Measurements from ENCODE around the gene TNNI2.
"Not testable (repeated sequence)": the region's sequence is repeated elsewhere in the genome, so short reads cannot be mapped to it uniquely, and the experiment has no call there.

The TNNI2 gene

GRCh38 chr11:1838426-1839144 lies at the start of gene TNNI2:
TNNI2 (plus strand) TSS chr11:1838981; CDS start chr11:1839697, 716 bp downstream.
- DNase-seq: no peak

- no peak for DNase-seq
Measured at GRCh38 chr11:1791912-1792311, 46.9 kb upstream of the TNNI2 start.

- DNase-seq: no peak
Measured at GRCh38 chr11:1792461-1792860, 46.3 kb upstream of the TNNI2 start.

GRCh38 chr11:1793081-1793480 lies 45.7 kb upstream of the TNNI2 start:
- DNase-seq: no peak

GRCh38 chr11:1796413-1797011 lies 42.3 kb upstream of the TNNI2 start:
- no peak for DNase-seq

- DNase-seq: no peak
Measured at GRCh38 chr11:1797391-1798125, 41.2 kb upstream of the TNNI2 start.

- no peak for DNase-seq
Measured at GRCh38 chr11:1803246-1803645, 35.5 kb upstream of the TNNI2 start.

- not testable (repeated sequence) for DNase-seq
Measured at GRCh38 chr11:1803835-1804519, 34.8 kb upstream of the TNNI2 start.

- DNase-seq: no peak
Measured at GRCh38 chr11:1805525-1805924, 33.3 kb upstream of the TNNI2 start.

- no peak for DNase-seq
Measured at GRCh38 chr11:1807264-1807995, 31.4 kb upstream of the TNNI2 start.

GRCh38 chr11:1810761-1811160 lies 28.0 kb upstream of the TNNI2 start:
- DNase-seq: no peak

GRCh38 chr11:1812274-1812673 lies 26.5 kb upstream of the TNNI2 start:
- DNase-seq: no peak

GRCh38 chr11:1812801-1813200 lies 26.0 kb upstream of the TNNI2 start:
- DNase-seq: no peak

GRCh38 chr11:1813356-1813755 lies 25.4 kb upstream of the TNNI2 start:
- DNase-seq: not testable (repeated sequence)

GRCh38 chr11:1814691-1815090 lies 24.1 kb upstream of the TNNI2 start:
- DNase-seq: no peak

- no peak for DNase-seq
Measured at GRCh38 chr11:1815311-1815710, 23.5 kb upstream of the TNNI2 start.

GRCh38 chr11:1815751-1816150 lies 23.0 kb upstream of the TNNI2 start:
- DNase-seq: no peak

- no peak for DNase-seq
Measured at GRCh38 chr11:1817000-1817399, 21.8 kb upstream of the TNNI2 start.

GRCh38 chr11:1817511-1817910 lies 21.3 kb upstream of the TNNI2 start:
- DNase-seq: no peak

- DNase-seq: no peak
Measured at GRCh38 chr11:1819074-1819473, 19.7 kb upstream of the TNNI2 start.

GRCh38 chr11:1820463-1821325 lies 18.1 kb upstream of the TNNI2 start:
- no peak for DNase-seq

GRCh38 chr11:1821562-1821961 lies 17.2 kb upstream of the TNNI2 start:
- DNase-seq: no peak

Measured in GOT3 (cell line).